HepG2 (cell line): ENCODE results near the gene RBCK1. TPM values are rescaled to one million over a fixed set of nuclear protein-coding genes. Genes with fewer than 3 reads are reported as not detected.

ENCODE experiments used
- ATF6 ChIP-seq: sonication (generic); formaldehyde crosslinking; conservative IDR thresholded peaks from 2 replicates; pipeline ENCODE4 v1.4.0; 2020; ENCODE audit warnings: missing genetic modification reagents
- ATM ChIP-seq: fragments of 450-650 bp; IDR thresholded peaks from 2 replicates; pipeline ENCODE4 v1.7.1; 2017; ENCODE audit warnings: mild to moderate bottlenecking, borderline replicate concordance
- CHCHD3 ChIP-seq: sonication (generic); formaldehyde crosslinking; IDR thresholded peaks from 2 replicates; pipeline ENCODE4 v1.8.0; 2022; ENCODE audit warnings: mild to moderate bottlenecking, missing genetic modification reagents, moderate library complexity
- FOXM1 ChIP-seq: sonication (generic); formaldehyde crosslinking; IDR thresholded peaks from 2 replicates; pipeline ENCODE4 v1.5.0; 2020; ENCODE audit warnings: missing genetic modification reagents
- HMG20A ChIP-seq: IDR thresholded peaks from 2 replicates; pipeline ENCODE4 v1.6.1; 2016; ENCODE audit warnings: borderline replicate concordance
- HNRNPK ChIP-seq: fragments of 200-400 bp; formaldehyde crosslinking; IDR thresholded peaks from 2 replicates; pipeline ENCODE4 v1.6.1; 2018; ENCODE audit warnings: low read length, low read depth, moderate library complexity, mild to moderate bottlenecking; ENCODE audit not compliant: poor library complexity, severe bottlenecking
- HOXA7 ChIP-seq: sonication (generic); formaldehyde crosslinking; IDR thresholded peaks from 2 replicates; pipeline ENCODE4 v1.8.1; 2022; ENCODE audit warnings: mild to moderate bottlenecking, missing genetic modification reagents, moderate library complexity
- JUND ChIP-seq: sonication (generic); formaldehyde crosslinking; IDR thresholded peaks from 2 replicates; pipeline ENCODE4 v1.8.0; 2022; ENCODE audit warnings: mild to moderate bottlenecking, missing genetic modification reagents
- KDM2A ChIP-seq: sonication (generic); formaldehyde crosslinking; IDR thresholded peaks from 2 replicates; pipeline ENCODE4 v1.4.0; 2020; ENCODE audit warnings: low read depth, missing genetic modification reagents, borderline replicate concordance
- KLF13 ChIP-seq: sonication (generic); formaldehyde crosslinking; IDR thresholded peaks from 2 replicates; pipeline ENCODE4 v1.4.0; 2020; ENCODE audit warnings: mild to moderate bottlenecking, missing genetic modification reagents
- SP140L ChIP-seq: sonication (generic); formaldehyde crosslinking; IDR thresholded peaks from 2 replicates; pipeline ENCODE4 v1.4.0; 2020; ENCODE audit warnings: missing genetic modification reagents, borderline replicate concordance
- SP5 ChIP-seq: IDR thresholded peaks from 2 replicates; pipeline ENCODE4 v1.6.1; 2016; ENCODE audit warnings: low read depth, borderline replicate concordance
- TFDP1 ChIP-seq: IDR thresholded peaks from 2 replicates; pipeline ENCODE4 v1.6.1; 2016; ENCODE audit warnings: missing compliant biosample characterization, missing genetic modification reagents, borderline replicate concordance
- TRAFD1 ChIP-seq: sonication (generic); formaldehyde crosslinking; IDR thresholded peaks from 2 replicates; pipeline ENCODE4 v1.5.1; 2020; ENCODE audit warnings: missing genetic modification reagents, mild to moderate bottlenecking, borderline replicate concordance
- ZBTB33 ChIP-seq: sonication (generic); formaldehyde crosslinking; IDR thresholded peaks from 2 replicates; pipeline ENCODE4 v1.4.0; 2020; ENCODE audit warnings: missing genetic modification reagents
- ZNF207 ChIP-seq: fragments of 450-650 bp; IDR thresholded peaks from 2 replicates; pipeline ENCODE4 v1.6.1; 2016; ENCODE audit warnings: antibody characterized with exemption, borderline replicate concordance
- ZNF296 ChIP-seq: sonication (generic); formaldehyde crosslinking; conservative IDR thresholded peaks from 2 replicates; pipeline ENCODE4 v1.5.0; 2020; ENCODE audit warnings: mild to moderate bottlenecking, missing genetic modification reagents
- ZNF446 ChIP-seq: sonication (generic); formaldehyde crosslinking; IDR thresholded peaks from 2 replicates; pipeline ENCODE4 v1.5.0; 2020; ENCODE audit warnings: mild to moderate bottlenecking, missing genetic modification reagents
- ZSCAN22 ChIP-seq: sonication (generic); formaldehyde crosslinking; IDR thresholded peaks from 2 replicates; pipeline ENCODE4 v1.4.0; 2020; ENCODE audit warnings: mild to moderate bottlenecking, missing genetic modification reagents
- polyA plus RNA-seq, 8 experiments: library from polyadenylated mRNA; depleted of rRNA in 3 of 8; stranded (reverse) in 7 of 8; unstranded in 1 of 8; fragments of >200 nt; fragmentation: Illumina TruSeq in 4 of 8; extraction: Trizol in 4 of 8; gene quantifications; 2 replicates each; pipeline versions ENCODE4 v1.2.1 to v1.2.3, GENCODE V29; 2011 to 2016; ENCODE audit warnings: low read depth in 4 of 8, missing spikeins in 1 of 8, mixed read lengths in 1 of 8; ENCODE audit not compliant: insufficient read depth in 1 of 8
- total RNA-seq, 5 experiments: library from RNA; depleted of rRNA; stranded (reverse); fragments of >200 nt; fragmentation: Illumina TruSeq; extraction: Trizol; gene quantifications; 2 replicates each; pipeline ENCODE4 v1.2.3, GENCODE V29; 2016; ENCODE audit warnings: low read depth in 1 of 5
- TF ChIP-seq, protein P1 (sequence below): sonication (generic); formaldehyde crosslinking; IDR thresholded peaks from 2 replicates; pipeline ENCODE4 v1.4.0; 2020; ENCODE audit warnings: missing genetic modification reagents

The RBCK1 gene
- total and polyA plus RNA-seq, 2 of the 13 experiments (the other 11 are each of a cell fraction or from before 2014, with no cell fraction given) = 149 to 215 TPM

DNA sequence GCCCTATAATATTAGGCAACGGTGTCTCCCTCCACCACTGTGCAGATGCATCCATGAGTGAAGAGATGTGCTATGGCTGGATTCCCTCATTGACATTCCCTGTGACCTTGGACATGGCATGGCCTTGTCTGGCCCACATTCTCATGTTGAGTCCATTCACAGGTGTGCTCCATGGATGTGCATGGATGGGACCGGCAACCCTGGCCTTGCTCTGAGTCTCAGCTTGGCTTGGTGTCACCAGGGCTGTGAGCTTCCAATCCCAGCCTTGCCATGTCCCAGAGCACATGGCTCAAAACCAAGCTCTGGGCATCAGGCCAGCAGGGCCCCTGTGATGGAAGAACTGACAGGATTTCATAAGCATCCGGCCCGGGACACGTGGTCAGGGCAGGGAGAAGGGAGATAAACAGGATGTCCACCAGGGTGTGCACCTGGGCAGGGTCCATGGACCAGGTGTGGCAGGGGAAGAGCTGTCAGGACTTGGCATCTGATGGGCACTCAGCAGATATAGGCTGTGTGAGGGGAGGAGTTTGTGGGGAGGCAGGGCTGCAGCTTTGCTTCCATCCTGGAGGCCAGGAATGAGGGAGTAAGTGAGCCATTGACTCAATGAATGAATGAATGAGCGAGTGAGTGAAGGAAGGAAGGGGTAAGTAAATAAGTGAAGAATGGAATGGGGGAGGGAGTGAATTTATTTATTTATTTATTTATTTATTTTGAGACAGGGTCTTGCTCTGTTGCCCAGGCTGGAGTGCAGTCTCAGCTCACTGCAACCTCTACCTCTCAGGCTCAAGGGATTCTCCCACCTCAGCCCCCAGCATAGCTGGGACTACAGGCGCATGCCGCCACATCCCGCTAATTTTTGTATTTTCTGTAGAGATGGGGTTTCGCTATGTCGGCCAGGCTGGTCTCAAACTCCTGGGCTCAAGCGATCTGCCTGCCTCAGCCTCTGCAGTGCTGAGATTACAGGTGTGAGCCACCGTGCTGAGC lies 45.5 kb upstream of the RBCK1 start (continued):
- TF ChIP-seq ZSCAN22 (CRISPR knock-in tag) = peak; percentile 51; the same call in 1 of the 2 replicates
- TF ChIP-seq CHCHD3 (CRISPR knock-in tag) = peak; percentile 93; the same call in 1 of the 2 replicates
- peak; percentile 99 for TF ChIP-seq KDM2A (CRISPR knock-in tag)
- peak; percentile 97; the same call in 1 of the 2 replicates for TF ChIP-seq SP140L (CRISPR knock-in tag)
- peak; percentile 69 for TF ChIP-seq KLF13 (CRISPR knock-in tag)
- TF ChIP-seq ZNF296 (CRISPR knock-in tag) = no peak
- peak; percentile 95 for TF ChIP-seq HMG20A (CRISPR knock-in tag)
- peak; percentile 90; the same call in 1 of the 2 replicates for TF ChIP-seq TRAFD1 (CRISPR knock-in tag)
- TF ChIP-seq ATM = no peak
- no peak for TF ChIP-seq HOXA7 (CRISPR knock-in tag)
- TF ChIP-seq SP5 (CRISPR knock-in tag) = peak; percentile 89
- TF ChIP-seq ZNF446 (CRISPR knock-in tag) = no peak
- TF ChIP-seq JUND (CRISPR knock-in tag) = peak; percentile 81
- peak; percentile 43; the same call in 1 of the 2 replicates for TF ChIP-seq ZNF207
- peak; percentile 99 for TF ChIP-seq TFDP1 (CRISPR knock-in tag)
- TF ChIP-seq ATF6 (CRISPR knock-in tag) = peak; percentile 99
- no peak for TF ChIP-seq FOXM1 (CRISPR knock-in tag)
- TF ChIP-seq, protein P1, sequence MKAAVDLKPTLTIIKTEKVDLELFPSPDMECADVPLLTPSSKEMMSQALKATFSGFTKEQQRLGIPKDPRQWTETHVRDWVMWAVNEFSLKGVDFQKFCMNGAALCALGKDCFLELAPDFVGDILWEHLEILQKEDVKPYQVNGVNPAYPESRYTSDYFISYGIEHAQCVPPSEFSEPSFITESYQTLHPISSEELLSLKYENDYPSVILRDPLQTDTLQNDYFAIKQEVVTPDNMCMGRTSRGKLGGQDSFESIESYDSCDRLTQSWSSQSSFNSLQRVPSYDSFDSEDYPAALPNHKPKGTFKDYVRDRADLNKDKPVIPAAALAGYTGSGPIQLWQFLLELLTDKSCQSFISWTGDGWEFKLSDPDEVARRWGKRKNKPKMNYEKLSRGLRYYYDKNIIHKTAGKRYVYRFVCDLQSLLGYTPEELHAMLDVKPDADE (CRISPR knock-in tag) = no peak
- peak; percentile 97 for TF ChIP-seq ZBTB33 (CRISPR knock-in tag)
- no peak for TF ChIP-seq HNRNPK
